IPS-18c (cell line): ENCODE results near the gene SYNE1.
"Not testable (repeated sequence)": the region's sequence is repeated elsewhere in the genome, so short reads cannot be mapped to it uniquely, and the experiment has no call there.

ENCODE experiments used
- H3K4me3 ChIP-seq: 2 replicates; pipeline ENCODE4 v1.7.0; 2013; ENCODE audit warnings: low read depth, mild to moderate bottlenecking, low read length, moderate library complexity; ENCODE audit not compliant: insufficient read depth
- H3K9me3 ChIP-seq: one replicate; pipeline ENCODE4 v1.6.1; 2013; ENCODE audit warnings: mild to moderate bottlenecking, low read length, moderate library complexity; ENCODE audit not compliant: control insufficient read depth, insufficient read depth

The SYNE1 gene

DNA sequence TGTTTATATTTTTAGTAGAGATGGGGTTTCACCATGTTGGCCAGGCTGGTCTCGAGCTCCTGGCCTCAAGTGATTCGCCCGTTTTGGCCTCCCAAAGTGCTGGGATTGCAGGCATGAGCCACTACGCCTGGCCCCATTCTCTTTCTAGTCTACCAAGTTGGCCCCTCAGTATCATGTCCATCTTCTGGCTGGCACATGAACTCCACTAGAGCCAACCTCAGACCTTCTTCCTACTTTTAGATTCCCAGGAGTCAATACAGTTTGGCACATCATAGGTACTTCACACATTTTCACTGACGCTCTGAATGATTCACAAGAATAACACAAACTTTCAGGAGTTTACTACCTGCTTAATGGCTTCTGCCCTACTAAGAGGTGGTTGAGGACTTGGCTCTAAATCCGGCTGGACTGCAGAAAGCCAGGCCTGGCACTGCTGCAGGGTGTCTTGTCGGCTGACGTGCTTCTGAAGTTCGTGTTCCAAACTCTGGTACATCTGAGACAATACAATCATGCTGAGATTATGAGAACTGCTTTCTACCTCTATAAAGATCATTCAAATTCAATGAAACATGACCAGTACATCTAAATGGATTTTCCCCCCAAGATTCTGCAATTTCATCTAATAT, 293.3 kb downstream of the SYNE1 start:
- Histone ChIP-seq H3K4me3 (no peak overlapping the region), H3K9me3 (no peaks in the 10 kb centered on the region)

DNA sequence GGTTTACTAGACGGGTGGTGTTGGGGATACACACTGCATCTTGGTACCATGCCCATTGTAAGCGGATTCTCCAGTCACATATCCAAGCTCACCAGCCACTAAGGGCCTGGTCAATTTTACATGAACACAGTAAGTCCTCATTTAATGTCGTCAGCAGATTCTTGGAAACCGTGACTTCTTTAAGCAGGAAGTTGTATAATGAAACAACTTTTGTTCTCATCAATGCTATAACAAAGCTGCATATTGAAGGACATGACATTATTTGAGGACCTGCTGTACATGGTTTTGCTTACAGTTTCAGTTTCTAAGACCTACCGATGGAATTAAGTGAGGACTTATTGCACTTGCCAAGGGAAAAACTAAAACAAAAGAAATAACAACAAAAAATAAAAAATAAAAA, 295.6 kb downstream of the SYNE1 start:
- H3K4me3 ChIP-seq: no peak overlapping the region
- H3K9me3 ChIP-seq: no peaks in the 10 kb centered on the region

DNA sequence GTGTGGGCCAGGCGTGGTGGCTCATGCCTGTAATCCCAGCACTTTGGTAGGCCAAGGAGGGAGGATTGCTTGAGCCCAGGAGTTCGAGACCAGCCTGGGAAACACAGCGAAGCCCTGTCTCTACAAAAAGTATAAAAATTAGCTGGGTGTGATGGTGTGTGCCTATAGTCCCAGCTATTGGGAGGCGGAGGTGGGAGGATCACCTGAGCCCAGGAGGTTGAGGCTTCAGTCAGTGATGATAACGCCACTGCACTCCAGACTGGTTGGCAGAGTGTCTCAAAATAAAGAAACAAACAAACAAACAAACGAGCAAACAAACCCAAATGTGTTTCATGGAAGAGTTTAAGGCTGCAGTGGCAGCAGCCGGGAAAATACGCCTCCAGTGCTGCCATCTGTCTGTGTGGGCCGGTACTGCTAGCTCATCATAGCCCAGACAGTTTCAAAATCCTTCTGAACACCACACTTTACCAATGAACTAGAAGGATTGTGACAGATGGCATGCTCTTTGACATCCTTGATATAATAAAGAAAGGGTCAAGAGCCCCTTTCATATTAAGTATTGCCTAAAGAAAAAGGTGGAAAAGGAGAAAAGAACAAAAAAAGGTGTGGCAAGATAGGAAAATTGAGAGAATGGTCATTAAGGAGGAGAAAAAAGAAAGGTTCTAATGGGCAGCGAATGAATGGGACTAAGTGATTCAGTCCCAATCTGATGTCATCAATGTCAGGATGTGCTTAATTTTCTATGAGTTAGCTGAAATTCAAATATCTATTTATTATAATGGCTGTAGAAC, 298.6 kb downstream of the SYNE1 start:
- Histone ChIP-seq H3K9me3 (no peaks in the 10 kb centered on the region), H3K4me3 (no peak overlapping the region)

DNA sequence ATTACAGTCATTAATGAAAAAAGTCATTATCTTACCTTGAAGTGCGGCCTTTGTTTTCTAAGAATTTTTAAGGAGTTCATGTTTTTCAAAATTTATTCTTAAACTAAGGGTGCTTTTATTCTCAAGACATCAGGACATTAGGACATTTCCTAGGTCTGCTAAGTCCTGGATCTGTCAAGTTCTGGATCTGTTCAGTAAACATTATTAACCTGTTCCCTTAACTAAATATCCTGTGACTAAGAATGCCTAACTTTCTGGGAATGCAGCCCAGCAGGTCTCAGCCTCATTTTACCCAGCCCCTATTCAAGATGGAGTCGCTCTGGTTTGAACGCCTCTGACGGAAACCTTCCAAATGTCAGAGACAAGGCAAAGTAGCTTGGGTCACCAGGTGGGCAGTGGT, 302.6 kb downstream of the SYNE1 start:
- Histone ChIP-seq H3K4me3 (no peak overlapping the region), H3K9me3 (peaks cover 2% of the 10 kb centered on the region)

DNA sequence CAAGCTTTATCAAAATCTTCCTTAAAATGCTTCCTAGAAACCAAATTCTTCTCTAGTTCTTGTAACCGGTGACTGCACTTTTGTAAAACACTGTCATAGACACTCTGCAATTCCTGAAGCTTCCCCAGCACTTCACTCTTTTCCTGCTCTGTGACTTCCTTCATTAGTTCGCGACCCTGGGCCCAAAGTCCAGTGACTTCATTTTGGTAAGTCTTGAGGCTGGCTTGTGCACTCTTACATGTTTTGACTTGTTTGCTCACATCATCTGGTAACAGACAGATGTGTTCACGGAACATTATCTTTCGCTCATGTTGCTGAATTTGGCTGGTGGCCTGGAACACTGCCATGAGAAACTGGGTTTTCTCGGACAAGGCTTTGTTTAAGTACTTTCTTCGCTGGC, 306.2 kb downstream of the SYNE1 start:
- no peak overlapping the region for H3K4me3 ChIP-seq
- peaks cover 2% of the 10 kb centered on the region for H3K9me3 ChIP-seq

DNA sequence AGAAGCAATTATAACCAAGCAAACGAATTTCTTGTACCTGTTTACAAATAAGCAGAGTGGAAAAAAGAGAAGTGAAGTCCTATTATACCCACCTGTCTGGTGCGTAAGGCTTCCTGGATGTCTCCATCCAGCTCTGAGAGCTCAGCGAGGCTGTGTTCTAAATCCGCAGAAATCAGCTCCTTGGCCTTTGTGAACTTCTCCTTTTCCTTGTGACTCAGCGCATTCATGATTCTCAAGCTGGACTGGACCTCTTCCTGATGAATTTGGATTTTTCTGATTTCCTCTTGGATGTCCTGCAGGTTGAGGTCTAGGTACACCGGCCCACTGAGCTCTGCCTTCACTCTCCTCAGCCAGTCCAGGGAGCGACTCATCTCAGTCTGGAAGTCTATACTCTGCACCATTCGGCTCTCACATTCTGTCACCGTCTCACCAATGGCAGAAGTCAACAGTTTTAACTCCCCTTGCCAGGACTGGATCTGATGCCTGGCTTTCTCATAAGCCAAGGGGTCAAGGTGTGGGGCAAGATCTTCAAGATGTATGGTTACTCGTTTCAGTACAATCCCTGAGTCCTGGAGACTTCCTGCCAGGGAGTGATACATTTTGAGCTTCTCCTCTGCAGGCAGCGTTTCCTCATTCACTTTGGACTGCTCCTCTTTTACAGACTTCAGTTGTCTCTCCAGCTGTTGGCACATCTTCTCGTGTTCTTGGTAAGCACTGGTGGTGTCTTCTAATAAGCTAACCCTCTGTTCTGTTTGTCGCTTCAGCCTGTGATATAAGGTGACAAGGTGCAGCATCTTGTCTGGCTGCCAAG, 307.3 kb downstream of the SYNE1 start:
- Histone ChIP-seq H3K4me3 (no peak overlapping the region), H3K9me3 (peaks cover 2% of the 10 kb centered on the region)

DNA sequence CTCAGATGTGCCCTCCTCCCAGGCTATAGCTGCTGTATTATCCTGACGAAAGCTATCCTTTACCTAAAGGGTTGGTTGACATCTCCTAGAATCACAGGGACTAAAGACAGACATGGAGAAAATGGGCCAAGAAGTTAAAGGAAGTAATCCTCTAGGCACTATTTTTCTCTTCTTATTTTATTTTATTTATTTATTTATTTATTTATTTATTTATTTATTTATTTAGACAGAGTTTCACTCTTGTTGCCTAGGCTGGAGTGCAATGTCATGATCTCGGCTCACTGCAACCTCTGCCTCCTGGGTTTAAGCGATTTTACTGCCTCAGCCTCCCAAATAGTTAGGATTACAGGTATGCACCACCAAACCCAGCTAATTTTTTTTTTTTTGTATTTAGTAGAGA, 309.0 kb downstream of the SYNE1 start:
- H3K9me3 ChIP-seq, H3K4me3 ChIP-seq: not testable (repeated sequence)

DNA sequence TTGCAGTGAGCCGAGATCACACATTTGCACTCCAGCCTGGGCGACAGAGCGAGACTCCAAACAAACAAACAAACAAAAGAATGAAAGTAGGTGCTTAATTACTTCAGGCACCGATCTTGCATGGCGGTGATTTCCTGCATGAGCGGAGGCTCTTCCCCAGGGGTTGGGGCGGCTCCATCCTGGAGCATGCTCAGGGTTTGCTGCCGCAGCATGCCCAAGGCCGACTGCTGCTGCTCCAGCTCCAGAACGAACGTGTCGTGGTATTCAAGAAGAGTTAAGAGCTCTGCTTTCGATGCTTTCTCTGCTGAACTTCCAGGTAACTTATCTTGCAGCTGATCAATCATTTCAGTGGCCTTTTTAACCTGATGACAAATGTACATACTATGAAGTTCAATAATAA, 313.8 kb downstream of the SYNE1 start:
- no peaks in the 10 kb centered on the region for H3K9me3 ChIP-seq

DNA sequence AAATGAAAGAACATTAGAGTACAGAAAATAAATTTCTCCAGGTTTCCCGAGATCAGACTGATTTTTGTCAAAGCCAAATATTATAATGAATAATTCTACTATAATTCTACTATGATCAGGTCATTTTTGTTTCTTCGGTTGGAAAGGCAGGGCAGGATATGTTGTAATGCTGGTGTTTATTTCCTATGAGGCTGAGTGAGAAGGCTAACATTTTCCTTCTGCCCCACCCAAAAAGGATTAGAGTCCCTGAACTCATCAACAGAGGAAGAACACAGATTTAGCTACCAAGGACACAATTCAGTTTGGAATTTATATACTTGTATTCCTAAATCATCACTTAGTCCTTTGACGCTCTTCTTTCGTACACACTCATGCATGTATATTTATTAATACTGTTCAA, 318.9 kb downstream of the SYNE1 start:
- Histone ChIP-seq H3K9me3 (no peaks in the 10 kb centered on the region), H3K4me3 (no peak overlapping the region)

More for the DNA sequence above, 313.8 kb downstream of the SYNE1 start:
- H3K4me3 ChIP-seq: no peak overlapping the region

DNA sequence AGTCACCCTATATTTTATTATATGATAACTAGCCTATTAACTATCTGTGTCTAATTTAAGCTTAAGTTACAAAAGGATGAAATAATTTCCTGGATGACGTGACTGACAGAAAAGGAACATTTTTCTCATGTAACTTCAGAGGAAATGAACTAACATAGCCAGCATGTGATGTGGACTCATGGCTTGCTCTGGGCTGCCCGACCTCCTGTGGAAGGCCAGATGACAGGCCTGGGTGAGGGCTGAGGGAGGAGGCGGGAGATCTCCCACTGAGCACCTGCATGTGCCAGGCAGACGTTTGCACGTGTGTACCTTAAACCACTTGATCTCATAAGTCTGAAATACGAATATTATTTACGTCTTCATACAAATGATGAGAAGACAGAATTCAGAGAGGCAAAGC, 321.1 kb downstream of the SYNE1 start:
- H3K4me3 ChIP-seq: no peak overlapping the region
- no peaks in the 10 kb centered on the region for H3K9me3 ChIP-seq

DNA sequence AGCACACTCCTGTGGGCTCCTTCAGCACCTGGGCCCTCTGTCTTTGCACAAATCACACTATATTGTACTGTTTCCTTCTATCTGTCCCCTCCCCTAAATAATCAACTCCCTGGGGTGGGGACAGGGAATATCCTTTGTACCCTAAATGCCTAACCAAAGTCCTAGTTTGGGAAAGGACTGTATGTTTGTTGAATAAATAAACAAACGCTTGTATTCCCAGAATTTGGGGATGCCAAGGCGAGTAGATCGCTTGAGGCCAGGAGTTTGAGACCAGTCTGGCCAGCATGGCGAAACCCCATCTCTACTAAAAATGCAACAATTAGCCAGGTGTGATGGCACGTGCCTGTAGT, 322.7 kb downstream of the SYNE1 start:
- H3K9me3 ChIP-seq: no peaks in the 10 kb centered on the region
- no peak overlapping the region for H3K4me3 ChIP-seq

DNA sequence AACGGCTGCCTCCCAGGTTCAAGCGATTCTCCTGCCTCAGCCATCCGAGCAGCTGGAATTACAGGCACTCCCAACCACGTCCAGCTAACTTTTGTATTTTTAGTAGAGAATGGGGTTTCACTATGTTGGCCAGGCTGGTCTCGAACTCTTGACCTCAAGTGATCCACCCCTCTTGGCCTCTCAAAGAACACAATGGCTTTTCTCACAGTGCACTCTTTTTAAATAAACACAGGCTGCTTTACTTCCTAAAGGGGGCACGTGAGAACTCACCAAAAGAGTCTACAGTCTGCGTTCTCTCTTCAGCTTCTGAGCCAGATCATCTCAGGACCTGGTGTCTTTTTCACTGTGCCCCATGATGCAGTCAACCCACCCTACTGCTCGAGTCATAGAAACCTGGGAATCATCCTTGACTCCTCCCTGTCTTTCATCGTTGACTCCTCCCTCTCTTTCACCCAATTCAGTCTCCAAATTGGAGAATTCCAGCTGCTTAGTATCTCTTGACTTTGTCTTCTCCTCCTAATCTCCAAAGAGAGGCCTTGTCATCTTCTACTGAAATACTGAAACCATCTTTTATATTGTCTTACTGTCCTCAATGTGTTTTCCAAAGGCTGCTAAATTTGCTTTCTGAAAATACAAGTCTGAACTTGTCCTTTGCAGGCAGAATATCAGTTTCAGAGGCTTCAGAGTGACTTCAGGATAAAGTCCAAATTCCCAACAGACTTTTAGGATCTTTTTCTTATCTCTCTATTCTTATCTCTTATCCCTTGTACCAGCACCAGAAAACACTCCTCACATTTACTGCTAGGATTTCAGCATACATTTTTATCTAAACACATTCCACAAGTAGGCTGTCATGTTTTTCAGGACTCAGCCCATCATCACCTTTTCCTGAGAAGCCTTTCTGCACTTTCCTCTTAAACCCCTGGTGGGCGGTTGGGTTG, 323.4 kb downstream of the SYNE1 start:
- Histone ChIP-seq H3K4me3 (no peak overlapping the region), H3K9me3 (no peaks in the 10 kb centered on the region)

DNA sequence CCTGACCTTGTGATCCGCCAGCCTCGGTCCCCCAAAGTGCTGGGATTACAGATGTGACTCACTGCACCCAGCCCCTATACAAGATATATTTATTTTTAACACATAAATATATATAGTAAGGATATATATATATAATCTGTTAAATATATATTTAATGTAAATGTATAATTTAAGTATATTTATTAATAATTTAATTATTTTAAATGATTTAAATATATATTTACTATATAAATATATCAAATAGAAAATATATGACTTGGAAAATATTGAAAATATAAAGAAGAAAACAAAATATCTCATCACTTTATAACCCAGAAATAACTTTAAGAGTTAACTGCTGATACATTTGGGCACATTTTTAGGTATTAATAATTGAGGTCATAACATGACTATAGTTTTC, 324.7 kb downstream of the SYNE1 start:
- no peaks in the 10 kb centered on the region for H3K9me3 ChIP-seq
- H3K4me3 ChIP-seq: no peak overlapping the region

DNA sequence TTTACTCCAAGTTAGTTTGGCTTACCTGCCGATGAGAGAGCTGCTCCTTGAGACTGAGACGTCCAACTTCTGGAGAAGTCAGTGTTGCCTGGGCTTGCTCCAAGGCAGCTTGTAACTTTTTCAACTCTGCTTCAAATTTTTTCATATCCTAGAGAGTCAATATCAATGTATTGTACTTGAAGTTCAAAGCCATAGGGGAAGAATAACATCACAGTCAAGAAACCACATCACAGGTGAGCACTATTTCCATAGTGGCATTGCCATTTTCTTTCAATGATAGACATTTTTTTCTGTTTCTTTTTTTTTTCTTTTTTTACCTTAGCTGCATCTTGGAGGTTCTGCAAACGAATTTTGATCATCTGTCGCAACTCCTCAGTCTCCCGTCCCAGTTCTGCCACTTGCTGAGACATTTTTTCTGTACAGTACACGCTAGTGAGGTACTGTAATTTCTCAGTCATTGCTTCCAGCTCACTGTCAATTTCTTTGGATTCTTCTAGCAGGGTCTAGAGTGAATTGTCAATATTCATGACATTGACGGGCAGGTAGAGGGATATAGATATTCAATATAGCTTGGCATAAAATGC, 326.7 kb downstream of the SYNE1 start:
- no peak overlapping the region for H3K4me3 ChIP-seq
- H3K9me3 ChIP-seq: no peaks in the 10 kb centered on the region

DNA sequence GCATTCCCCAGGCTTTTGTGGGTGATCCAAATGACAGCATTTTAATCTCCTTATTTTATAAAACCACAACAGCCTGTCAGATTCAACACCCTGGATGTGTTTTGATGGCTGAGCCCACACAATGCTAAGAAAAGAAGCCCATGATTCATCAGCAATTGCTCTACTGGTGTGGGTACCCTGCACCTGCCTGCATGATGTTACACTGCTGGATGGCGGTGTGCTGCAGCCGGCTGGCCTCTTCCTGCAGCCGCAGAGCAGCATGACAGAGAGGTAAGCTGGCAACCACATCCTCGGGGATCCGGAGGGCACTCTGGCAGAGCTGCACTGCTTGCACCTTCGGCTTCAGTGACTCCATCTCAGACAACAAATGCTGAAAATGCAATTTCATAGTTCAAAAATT, 327.5 kb downstream of the SYNE1 start:
- Histone ChIP-seq H3K4me3 (no peak overlapping the region), H3K9me3 (no peaks in the 10 kb centered on the region)

DNA sequence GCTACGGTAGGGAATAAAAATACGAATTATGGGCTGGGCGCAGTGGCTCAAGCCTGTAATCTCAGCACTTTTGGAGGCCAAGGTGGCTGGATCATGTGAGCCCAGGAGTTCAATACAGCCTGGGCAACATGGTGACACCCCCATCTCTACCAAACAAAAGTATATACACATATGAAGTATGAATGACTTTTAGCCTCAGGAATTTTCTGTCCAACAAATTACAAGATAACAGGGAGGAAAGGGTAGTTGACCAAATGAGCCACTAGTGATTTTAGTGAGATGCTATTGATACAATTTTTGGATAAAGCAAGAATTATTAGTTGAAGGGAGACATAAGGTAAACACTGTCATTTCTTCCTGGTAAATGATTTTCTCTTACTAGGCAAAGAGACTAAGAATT, 328.2 kb downstream of the SYNE1 start:
- no peak overlapping the region for H3K4me3 ChIP-seq
- H3K9me3 ChIP-seq: no peaks in the 10 kb centered on the region

DNA sequence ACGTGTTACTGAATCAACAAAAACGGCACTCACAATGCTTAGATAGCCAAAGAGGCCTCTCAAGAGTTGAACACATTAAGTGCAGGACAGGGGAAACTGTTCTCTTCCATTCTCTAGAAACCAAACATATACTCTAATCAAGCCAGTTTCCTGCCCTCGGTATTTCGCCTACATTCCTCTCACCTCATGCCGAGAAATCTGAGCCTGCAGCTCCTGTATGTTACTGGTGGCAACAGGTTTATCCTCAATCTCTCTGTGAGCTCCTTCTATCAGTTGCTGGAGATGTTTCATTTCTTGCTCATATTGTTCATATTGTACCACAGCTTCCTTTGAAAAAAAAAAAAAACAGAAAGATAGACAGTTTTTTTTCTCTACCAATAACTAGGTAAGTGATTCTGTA, 328.9 kb downstream of the SYNE1 start:
- H3K9me3 ChIP-seq: no peaks in the 10 kb centered on the region
- no peak overlapping the region for H3K4me3 ChIP-seq
